CD4-positive, alpha-beta T cell (primary cell): ENCODE measurements around the gene KCNMB2. TPM values are rescaled to one million over a fixed set of nuclear protein-coding genes. Genes with fewer than 3 reads are reported as not detected.

Experiments used
- ATAC-seq: fragments of 200-7000 bp; cut with Tn5 transposase; one replicate; pipeline ENCODE4 v1.10.0; 2022; ENCODE audit warnings: mild to moderate bottlenecking; ENCODE audit not compliant: poor library complexity
- CTCF ChIA-PET: fragments of 350-600 bp; sonication (Branson Sonifier 250); formaldehyde crosslinking; loops from one replicate; lab custom pipeline; 2021; ENCODE audit warnings: antibody characterized with exemption, inconsistent platforms; lab: Charles Lee
- POLR2A ChIA-PET: fragments of 350-600 bp; sonication (Branson Sonifier 250); formaldehyde crosslinking; loops from one replicate; lab custom pipeline; 2021; ENCODE audit warnings: antibody characterized with exemption, inconsistent platforms; lab: Charles Lee
- DNase-seq, 14 experiments: peaks; one replicate each; pipeline ENCODE4 v3.0.0-alpha.2; 2013 to 2020; ENCODE audit warnings: mixed read lengths in 2 of 14
- H3K27ac ChIP-seq, 2 donors: one replicate each; pipeline versions ENCODE4 v1.5.1 to v1.7.0; 2013; ENCODE audit warnings: low read length in 2 of 2, low read depth in 1 of 2, mild to moderate bottlenecking in 1 of 2
- H3K27me3 ChIP-seq, 2 experiments: 1 replicate in 1 of 2; 2 replicates in 1 of 2; pipeline versions ENCODE4 v1.6.1 to v1.7.0; 2013; ENCODE audit warnings: low read length in 2 of 2, control low read depth in 1 of 2, mild to moderate bottlenecking in 1 of 2, moderate library complexity in 1 of 2; ENCODE audit not compliant: insufficient read depth in 2 of 2, control insufficient read depth in 1 of 2
- H3K36me3 ChIP-seq: one replicate; pipeline ENCODE4 v1.6.1; 2013; ENCODE audit warnings: low read length, control low read depth; ENCODE audit not compliant: insufficient read depth
- H3K4me1 ChIP-seq: one replicate; pipeline ENCODE4 v1.6.1; 2013; ENCODE audit warnings: low read length, control low read depth; ENCODE audit not compliant: insufficient read depth
- H3K4me3 ChIP-seq: one replicate; pipeline ENCODE4 v1.5.1; 2013; ENCODE audit warnings: mild to moderate bottlenecking, low read length, moderate library complexity
- H3K9me3 ChIP-seq, 2 experiments: 1 replicate in 1 of 2; 2 replicates in 1 of 2; pipeline versions ENCODE4 v1.6.1 to v1.7.0; 2013; ENCODE audit warnings: low read length in 2 of 2, mild to moderate bottlenecking in 2 of 2, control low read depth in 1 of 2, moderate library complexity in 1 of 2; ENCODE audit not compliant: control insufficient read depth in 1 of 2, insufficient read depth in 1 of 2
- H3K27ac Mint-ChIP-seq: one replicate; pipeline ENCODE4 v1.8.0; 2020; ENCODE audit warnings: mixed read lengths
- H3K27me3 Mint-ChIP-seq: one replicate; pipeline ENCODE4 v1.8.0; 2021; ENCODE audit warnings: mixed read lengths
- H3K36me3 Mint-ChIP-seq: one replicate; pipeline ENCODE4 v1.8.0; 2021; ENCODE audit warnings: low read depth, mixed read lengths
- H3K4me1 Mint-ChIP-seq: one replicate; pipeline ENCODE4 v1.8.0; 2021; ENCODE audit warnings: low read depth, mixed read lengths
- H3K4me3 Mint-ChIP-seq: one replicate; pipeline ENCODE4 v1.8.0; 2020; ENCODE audit warnings: mild to moderate bottlenecking, mixed read lengths
- H3K9me3 Mint-ChIP-seq: one replicate; pipeline ENCODE4 v1.8.0; 2020; ENCODE audit warnings: mixed read lengths
- intact Hi-C, 2 experiments: fragments of 100-400 bp; cut with DNase I in 1 of 2; cut with micrococcal nuclease in 1 of 2; formaldehyde crosslinking; loops; one replicate each; pipeline versions ENCODE4 v1.15.1 to v1.9.0; 2023 to 2025; cut with DNase I, micrococcal nuclease
- total RNA-seq, 174 experiments: library from RNA in 2 of 174; stranded (reverse) in 2 of 174; gene quantifications; one replicate each; pipeline ENCODE4 v1.2.3 and lab custom pipeline; 2021 to 2026
- TF ChIP-seq, protein P1 (sequence below): fragments of 200-600 bp; IDR thresholded peaks from one replicate; pipeline ENCODE4 v1.8.0; 2022; ENCODE audit warnings: antibody characterized with exemption, mild to moderate bottlenecking

Gene KCNMB2
- total RNA-seq, 2 experiments from 2014 or later = not detected

DNA sequence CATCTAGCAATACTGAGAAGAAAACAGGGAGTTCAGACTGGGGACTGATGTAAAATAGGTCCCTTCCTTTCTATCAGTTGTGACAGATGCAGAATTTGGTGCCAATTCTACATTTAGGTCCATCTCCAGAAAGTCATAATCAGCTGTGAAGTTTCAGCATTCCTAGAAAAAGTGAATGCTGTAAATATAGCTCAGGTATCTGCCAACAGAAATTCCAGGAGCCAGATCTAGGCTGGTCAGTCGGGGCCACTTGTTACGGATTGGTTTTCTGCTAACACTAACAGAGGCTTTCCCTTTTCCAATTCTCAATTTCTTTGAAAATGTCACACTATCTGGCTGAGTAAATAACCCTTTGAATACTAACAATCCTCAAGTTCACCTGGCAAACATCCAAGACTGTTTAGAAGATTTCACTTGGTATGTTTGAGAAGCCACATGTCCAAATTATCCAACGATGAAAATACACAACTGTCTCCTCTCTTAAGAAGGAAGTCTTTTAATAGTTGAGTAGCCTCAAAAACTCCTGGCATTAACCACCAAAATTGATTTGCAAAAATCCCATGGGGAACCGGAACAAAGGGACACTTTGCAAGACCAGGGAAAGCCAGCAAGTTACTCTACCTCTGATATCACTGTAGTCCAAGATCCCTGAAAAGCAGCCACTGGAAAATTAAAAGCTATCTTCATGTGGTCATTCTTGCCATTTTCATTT lies 313.1 kb downstream of the KCNMB2 start:
- no peak overlapping the region for H3K4me3 ChIP-seq
- Mint-ChIP-seq H3K36me3 (no peaks in the 10 kb centered on the region), H3K4me3 (no peak overlapping the region), H3K9me3 (no peaks in the 10 kb centered on the region), H3K27ac (no peak overlapping the region), H3K4me1 (no peaks in the 10 kb centered on the region), H3K27me3 (no peaks in the 10 kb centered on the region)
- DNase-seq = no peak
- POLR2A ChIA-PET = no interaction called here
- H3K4me1 ChIP-seq = no peaks in the 10 kb centered on the region
- H3K27ac ChIP-seq = no peak overlapping the region
- TF ChIP-seq, protein P1, sequence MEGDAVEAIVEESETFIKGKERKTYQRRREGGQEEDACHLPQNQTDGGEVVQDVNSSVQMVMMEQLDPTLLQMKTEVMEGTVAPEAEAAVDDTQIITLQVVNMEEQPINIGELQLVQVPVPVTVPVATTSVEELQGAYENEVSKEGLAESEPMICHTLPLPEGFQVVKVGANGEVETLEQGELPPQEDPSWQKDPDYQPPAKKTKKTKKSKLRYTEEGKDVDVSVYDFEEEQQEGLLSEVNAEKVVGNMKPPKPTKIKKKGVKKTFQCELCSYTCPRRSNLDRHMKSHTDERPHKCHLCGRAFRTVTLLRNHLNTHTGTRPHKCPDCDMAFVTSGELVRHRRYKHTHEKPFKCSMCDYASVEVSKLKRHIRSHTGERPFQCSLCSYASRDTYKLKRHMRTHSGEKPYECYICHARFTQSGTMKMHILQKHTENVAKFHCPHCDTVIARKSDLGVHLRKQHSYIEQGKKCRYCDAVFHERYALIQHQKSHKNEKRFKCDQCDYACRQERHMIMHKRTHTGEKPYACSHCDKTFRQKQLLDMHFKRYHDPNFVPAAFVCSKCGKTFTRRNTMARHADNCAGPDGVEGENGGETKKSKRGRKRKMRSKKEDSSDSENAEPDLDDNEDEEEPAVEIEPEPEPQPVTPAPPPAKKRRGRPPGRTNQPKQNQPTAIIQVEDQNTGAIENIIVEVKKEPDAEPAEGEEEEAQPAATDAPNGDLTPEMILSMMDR = no peak
- no peaks in the 10 kb centered on the region for H3K27me3 ChIP-seq
- no peaks in the 10 kb centered on the region for H3K9me3 ChIP-seq
- CTCF ChIA-PET = no interaction called here
- no peaks in the 10 kb centered on the region for H3K36me3 ChIP-seq
- intact Hi-C loops = no loop called here
- no peak for ATAC-seq

DNA sequence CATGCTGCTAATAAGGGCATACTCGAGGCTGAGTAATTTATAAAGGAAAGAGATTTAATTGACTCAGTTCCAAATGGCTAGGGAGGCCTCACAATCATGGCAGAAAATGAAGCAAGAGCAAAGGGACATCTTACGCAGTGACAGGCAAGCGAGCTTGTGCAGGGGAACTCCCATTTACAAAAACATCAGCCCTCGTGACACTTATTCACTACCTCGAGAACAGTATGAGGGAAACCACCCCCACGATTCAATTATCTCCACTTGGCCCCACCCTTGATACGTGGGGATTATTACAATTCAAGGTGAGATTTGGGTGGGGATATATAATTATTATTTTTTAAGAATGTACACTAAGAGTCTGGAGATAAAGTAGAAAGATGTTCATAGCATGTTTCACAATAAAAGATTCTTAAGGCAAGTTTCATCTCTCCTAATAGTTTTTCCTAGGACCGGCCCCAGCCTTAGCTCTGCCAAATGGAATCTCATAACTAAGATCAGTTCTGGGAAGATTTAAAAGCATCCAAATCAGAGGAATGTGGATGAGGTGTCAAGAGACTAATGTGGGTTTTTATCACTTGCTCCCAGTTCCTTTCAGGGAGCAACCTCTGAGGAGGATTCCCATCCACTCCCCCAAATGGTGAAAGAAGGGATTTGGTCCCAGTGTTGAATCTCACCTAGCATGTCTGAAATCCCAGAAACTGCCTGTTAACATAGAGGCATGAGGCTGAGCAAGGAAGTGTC lies 314.4 kb downstream of the KCNMB2 start:
- no peak overlapping the region for H3K27ac ChIP-seq
- TF ChIP-seq, protein P1 = no peak
- no peaks in the 10 kb centered on the region for H3K4me1 ChIP-seq
- Mint-ChIP-seq H3K36me3 (no peaks in the 10 kb centered on the region), H3K4me3 (no peak overlapping the region), H3K27ac (no peak overlapping the region), H3K4me1 (no peaks in the 10 kb centered on the region), H3K9me3 (no peaks in the 10 kb centered on the region), H3K27me3 (no peaks in the 10 kb centered on the region)
- CTCF ChIA-PET = no interaction called here
- H3K27me3 ChIP-seq = no peaks in the 10 kb centered on the region
- DNase-seq (no peak), ATAC-seq (no peak)
- no peaks in the 10 kb centered on the region for H3K9me3 ChIP-seq
- no peaks in the 10 kb centered on the region for H3K36me3 ChIP-seq
- POLR2A ChIA-PET = no interaction called here
- intact Hi-C loops = no loop called here
- no peak overlapping the region for H3K4me3 ChIP-seq

DNA sequence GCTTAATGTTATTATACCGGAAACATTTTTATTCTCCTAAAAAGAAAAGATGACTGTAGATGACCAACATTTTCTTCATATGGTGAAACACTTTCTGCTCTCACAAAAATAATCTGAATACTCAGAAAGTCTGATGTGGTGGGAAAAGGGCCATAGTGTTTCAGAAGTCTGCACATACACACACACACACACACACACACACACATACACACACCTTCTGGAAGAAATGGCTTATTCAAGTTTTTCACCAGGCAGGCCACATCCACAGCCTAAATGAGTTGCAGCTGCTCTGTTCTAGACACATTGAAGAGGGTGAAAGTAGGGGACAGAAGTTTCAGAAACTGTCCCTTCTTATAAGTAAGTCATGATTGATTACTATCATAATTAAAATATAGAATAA lies 315.3 kb downstream of the KCNMB2 start:
- Mint-ChIP-seq H3K36me3 (no peaks in the 10 kb centered on the region), H3K9me3 (no peaks in the 10 kb centered on the region), H3K4me1 (no peaks in the 10 kb centered on the region), H3K27me3 (no peaks in the 10 kb centered on the region), H3K27ac (no peak overlapping the region), H3K4me3 (no peak overlapping the region)
- no peak overlapping the region for H3K4me3 ChIP-seq
- H3K27me3 ChIP-seq = no peaks in the 10 kb centered on the region
- no peaks in the 10 kb centered on the region for H3K9me3 ChIP-seq
- POLR2A ChIA-PET = no interaction called here
- intact Hi-C loops = no loop called here
- CTCF ChIA-PET = no interaction called here
- H3K4me1 ChIP-seq = no peaks in the 10 kb centered on the region
- ATAC-seq (no peak), DNase-seq (no peak)
- H3K27ac ChIP-seq = no peak overlapping the region
- no peaks in the 10 kb centered on the region for H3K36me3 ChIP-seq
- TF ChIP-seq, protein P1 = no peak
